GM18868 (cell line): Measurements from ENCODE around the gene DCDC2C.
A peak's percentile ranks its signal among the peaks of the same experiment; 100 is the strongest.

ENCODE experiments used
- ATAC-seq: cut with Tn5 transposase; IDR thresholded peaks from one replicate; pipeline ENCODE4 v1.9.1; 2021; ENCODE audit warnings: mild to moderate bottlenecking, moderate library complexity; ENCODE audit not compliant: unreplicated experiment

DCDC2C gene

GRCh38 chr2:3769766-3770165 lies 66.4 kb downstream of the DCDC2C start:
- no peak for ATAC-seq

- ATAC-seq = no peak
Measured at GRCh38 chr2:3770724-3771415, 67.5 kb downstream of the DCDC2C start.

GRCh38 chr2:3771576-3771975 lies 68.2 kb downstream of the DCDC2C start:
- no peak for ATAC-seq

GRCh38 chr2:3774336-3774735 lies 71.0 kb downstream of the DCDC2C start:
- ATAC-seq = no peak

GRCh38 chr2:3776311-3776710 lies 72.9 kb downstream of the DCDC2C start:
- no peak for ATAC-seq

- no peak for ATAC-seq
Measured at GRCh38 chr2:3777966-3778365, 74.6 kb downstream of the DCDC2C start.

GRCh38 chr2:3778851-3779495 lies 75.6 kb downstream of the DCDC2C start:
- ATAC-seq = no peak

GRCh38 chr2:3779496-3780049 lies 76.2 kb downstream of the DCDC2C start:
- ATAC-seq = no peak

- ATAC-seq = peak; percentile 93
Measured at GRCh38 chr2:3780477-3781402, 77.4 kb downstream of the DCDC2C start.

- ATAC-seq = no peak
Measured at GRCh38 chr2:3784731-3785130, 81.4 kb downstream of the DCDC2C start.

- ATAC-seq = no peak
Measured at GRCh38 chr2:3785220-3785889, 82.0 kb downstream of the DCDC2C start.

- ATAC-seq = no peak
Measured at GRCh38 chr2:3785890-3786273, 82.5 kb downstream of the DCDC2C start.

GRCh38 chr2:3787768-3788167 lies 84.4 kb downstream of the DCDC2C start:
- ATAC-seq = no peak

- ATAC-seq = no peak
Measured at GRCh38 chr2:3789256-3789655, 85.9 kb downstream of the DCDC2C start.

GRCh38 chr2:3793249-3793648 lies 89.9 kb downstream of the DCDC2C start:
- no peak for ATAC-seq

GRCh38 chr2:3801506-3801905 lies 98.1 kb downstream of the DCDC2C start:
- ATAC-seq = no peak

- ATAC-seq = no peak
Measured at GRCh38 chr2:3805201-3805939, 102.0 kb downstream of the DCDC2C start.

GRCh38 chr2:3806168-3806567 lies 102.8 kb downstream of the DCDC2C start:
- ATAC-seq = no peak

GRCh38 chr2:3806730-3807129 lies 103.4 kb downstream of the DCDC2C start:
- no peak for ATAC-seq

GRCh38 chr2:3807853-3808252 lies 104.5 kb downstream of the DCDC2C start:
- no peak for ATAC-seq
